Ovary (tissue), 3 donors: ENCODE results near the gene DLK1.

Experiments used
- POLR2A ChIP-seq: fragments of 450-650 bp; IDR thresholded peaks from one replicate; pipeline ENCODE4 v1.6.1; 2017; ENCODE audit warnings: antibody characterized with exemption, mild to moderate bottlenecking, moderate library complexity
- TF ChIP-seq, protein P1 (sequence below), 3 donors: fragments of 450-650 bp in 2 of 3; fragments of 200-600 bp in 1 of 3; IDR thresholded peaks; one replicate each; pipeline versions ENCODE4 v1.5.1 to v1.8.0; 2016 to 2022; ENCODE audit warnings: antibody characterized with exemption in 3 of 3, mild to moderate bottlenecking in 1 of 3
- donor health status: DM: no; HTN: no; CAD: no.

DNA sequence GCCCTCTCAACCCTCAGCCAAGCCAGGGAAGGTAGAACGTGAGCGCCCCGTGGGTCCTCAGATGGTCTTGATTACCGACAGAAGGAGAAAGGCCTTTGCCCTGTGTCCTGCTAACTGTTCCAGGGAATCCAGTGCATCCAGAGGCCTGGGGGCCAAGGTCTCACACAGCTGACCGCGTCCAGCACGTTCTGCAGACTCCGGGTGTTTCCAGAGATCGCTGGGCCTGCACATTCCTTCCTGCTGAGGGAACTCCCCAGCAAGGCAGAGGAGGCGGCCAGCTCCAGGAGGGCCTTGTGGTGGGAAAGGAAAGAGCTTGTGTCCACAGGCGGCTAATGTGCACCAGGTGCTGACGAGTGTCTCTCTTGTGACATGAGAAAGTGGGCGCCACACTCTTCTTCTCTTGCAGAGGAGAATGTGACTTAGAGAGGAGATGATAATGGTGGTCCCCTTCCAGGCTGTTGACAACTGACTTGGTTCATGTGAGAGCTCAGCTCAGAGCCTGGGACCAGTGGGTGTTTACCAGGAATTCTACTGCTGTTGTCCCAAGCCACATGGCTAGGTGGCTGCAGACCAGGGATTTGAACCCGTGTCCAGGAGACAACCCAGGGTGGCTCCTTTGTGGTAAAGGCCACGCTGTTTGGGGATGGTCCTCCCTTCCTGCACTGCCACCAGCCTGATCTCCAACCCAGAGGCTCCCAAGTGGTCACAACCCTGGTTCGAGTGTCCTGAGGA, 46.8 kb upstream of the DLK1 start:
- TF ChIP-seq, protein P1, sequence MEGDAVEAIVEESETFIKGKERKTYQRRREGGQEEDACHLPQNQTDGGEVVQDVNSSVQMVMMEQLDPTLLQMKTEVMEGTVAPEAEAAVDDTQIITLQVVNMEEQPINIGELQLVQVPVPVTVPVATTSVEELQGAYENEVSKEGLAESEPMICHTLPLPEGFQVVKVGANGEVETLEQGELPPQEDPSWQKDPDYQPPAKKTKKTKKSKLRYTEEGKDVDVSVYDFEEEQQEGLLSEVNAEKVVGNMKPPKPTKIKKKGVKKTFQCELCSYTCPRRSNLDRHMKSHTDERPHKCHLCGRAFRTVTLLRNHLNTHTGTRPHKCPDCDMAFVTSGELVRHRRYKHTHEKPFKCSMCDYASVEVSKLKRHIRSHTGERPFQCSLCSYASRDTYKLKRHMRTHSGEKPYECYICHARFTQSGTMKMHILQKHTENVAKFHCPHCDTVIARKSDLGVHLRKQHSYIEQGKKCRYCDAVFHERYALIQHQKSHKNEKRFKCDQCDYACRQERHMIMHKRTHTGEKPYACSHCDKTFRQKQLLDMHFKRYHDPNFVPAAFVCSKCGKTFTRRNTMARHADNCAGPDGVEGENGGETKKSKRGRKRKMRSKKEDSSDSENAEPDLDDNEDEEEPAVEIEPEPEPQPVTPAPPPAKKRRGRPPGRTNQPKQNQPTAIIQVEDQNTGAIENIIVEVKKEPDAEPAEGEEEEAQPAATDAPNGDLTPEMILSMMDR (IDR thresholded peaks at IDR 0.05): peak in 2 of 3 donors; percentile 70 to 77
- peak; percentile 25 for TF ChIP-seq POLR2A
